NCI-H526 (cell line): ENCODE data around the gene ZBTB17.
"Not testable (repeated sequence)": the region's sequence is repeated elsewhere in the genome, so short reads cannot be mapped to it uniquely, and the experiment has no call there.

ENCODE experiments used
- DNase-seq, 2 experiments: peaks; one replicate each; lab custom pipeline; 2025; lab: John Stamatoyannopoulos, UW

The ZBTB17 gene

DNA sequence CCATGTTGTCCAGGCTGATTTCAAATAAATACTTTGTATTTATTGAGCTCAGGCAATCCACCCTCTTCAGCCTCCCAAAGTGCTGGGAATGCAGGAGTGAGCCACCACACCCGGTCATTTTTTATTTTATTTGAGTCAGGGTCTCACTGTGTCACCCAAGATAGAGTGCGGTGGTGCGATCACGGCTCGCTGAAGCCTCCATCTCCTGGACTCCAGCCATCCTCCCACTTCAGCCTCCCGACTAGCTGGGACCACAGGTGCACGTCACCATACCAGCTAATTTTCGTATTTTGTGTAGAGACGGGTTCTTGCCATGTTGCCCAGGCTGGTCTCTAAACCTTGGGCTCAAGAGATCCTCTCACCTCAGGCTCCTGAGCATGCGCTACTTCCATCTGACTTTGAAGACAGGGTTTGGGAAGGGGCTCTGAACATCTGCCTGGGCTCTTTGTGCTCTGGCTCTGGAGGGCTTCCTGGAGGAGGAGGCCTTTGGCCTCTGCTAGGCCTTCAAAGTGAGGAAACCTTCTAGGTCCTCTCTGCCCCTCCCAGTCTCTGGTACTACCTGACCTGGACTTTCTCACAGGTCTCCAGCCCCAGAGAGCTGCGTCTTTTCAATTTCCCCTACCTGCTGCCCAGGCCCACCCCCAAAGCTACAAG is 36.2 kb upstream of the ZBTB17 start:
- DNase-seq, result no peak

DNA sequence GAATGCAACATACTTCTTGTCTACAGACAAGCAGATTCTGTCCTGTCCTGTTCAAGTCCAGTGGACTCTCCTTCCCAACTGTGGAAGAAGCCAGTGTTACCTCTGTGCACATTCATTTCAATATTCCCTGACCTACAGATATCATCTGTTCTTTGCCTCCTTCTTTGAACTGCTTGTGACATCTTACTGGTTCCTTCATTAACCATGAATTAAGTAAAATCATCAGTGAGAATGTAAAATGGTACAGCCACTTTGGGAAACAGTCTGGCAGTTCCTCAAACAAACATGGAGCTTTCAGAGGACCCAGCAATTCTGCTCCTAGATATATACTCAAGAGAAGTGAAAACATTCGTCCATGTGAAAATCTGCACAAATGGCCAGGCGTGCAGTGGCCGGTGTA is 34.9 kb upstream of the ZBTB17 start:
- no peak for DNase-seq

DNA sequence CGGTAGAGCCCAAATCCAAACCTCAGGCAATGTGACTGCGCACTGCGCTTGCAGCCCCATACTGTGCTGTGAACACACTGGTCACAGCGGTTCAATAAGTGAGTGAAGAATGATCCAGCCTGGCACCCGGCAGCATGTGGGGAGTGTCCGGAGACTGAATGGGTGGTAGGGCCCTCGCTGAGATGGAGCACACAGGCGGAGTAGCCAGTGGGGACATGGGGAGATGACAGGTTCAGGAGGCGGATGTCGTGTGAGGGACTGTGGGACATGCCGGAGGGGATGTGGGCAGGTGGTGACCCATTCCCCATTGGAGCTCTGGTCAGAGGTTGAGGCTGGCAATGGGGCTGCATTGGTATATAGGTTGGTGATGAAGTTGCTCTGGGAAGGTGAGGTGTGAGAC is 33.8 kb upstream of the ZBTB17 start:
- no peak for DNase-seq

DNA sequence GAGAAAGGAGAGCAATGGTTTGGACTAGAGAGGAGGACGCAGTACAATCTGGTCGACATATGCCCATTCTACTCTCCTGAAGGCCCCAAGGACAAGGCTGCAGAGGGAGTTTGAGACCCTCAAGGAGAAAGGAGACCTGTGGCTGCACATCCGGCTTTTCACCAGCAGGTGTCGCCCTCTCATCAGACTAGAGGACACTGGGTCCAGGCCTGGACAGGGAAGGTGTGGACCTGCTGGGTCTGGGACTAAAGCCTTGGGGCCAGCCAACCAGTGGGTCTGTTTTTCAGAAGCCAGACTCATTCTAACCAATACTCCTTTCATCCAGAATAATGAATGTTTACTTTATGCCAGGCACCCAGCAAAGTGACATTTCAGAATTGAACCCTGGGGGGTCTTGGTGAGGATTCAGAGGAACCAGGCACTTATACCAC is 33.1 kb upstream of the ZBTB17 start:
- peak; percentile 29 to 84 for DNase-seq

DNA sequence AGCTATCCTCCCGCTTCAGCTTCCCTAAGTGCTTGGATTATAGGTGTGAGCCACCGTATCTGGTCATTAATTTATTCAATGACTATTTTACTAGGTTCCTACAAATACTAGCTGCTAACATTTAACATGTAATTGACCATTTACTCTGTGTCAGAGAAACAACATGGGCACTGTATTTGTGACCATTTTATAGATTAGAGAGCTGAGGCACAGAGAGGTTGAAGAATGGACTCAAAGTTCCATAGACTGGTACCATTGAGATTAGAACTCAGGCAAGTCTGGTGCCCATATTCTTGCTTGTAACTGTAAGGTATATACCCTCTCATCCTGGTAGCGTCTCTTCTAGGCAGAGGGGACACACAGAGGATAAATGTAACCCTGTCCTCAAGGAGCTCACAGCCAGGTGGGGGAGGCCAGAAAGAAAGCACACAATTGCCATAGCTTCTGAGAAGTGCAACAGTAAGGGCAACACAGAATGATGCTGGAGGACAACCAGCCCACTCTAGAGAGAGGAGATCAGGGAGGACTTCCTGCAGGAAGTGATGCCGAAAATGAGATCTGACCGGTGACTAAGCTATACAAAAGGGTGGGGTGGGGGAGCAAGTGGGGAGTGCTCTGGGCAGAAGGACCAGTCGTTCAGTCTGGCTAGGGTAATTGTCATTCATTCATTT is 31.9 kb upstream of the ZBTB17 start:
- no peak for DNase-seq

DNA sequence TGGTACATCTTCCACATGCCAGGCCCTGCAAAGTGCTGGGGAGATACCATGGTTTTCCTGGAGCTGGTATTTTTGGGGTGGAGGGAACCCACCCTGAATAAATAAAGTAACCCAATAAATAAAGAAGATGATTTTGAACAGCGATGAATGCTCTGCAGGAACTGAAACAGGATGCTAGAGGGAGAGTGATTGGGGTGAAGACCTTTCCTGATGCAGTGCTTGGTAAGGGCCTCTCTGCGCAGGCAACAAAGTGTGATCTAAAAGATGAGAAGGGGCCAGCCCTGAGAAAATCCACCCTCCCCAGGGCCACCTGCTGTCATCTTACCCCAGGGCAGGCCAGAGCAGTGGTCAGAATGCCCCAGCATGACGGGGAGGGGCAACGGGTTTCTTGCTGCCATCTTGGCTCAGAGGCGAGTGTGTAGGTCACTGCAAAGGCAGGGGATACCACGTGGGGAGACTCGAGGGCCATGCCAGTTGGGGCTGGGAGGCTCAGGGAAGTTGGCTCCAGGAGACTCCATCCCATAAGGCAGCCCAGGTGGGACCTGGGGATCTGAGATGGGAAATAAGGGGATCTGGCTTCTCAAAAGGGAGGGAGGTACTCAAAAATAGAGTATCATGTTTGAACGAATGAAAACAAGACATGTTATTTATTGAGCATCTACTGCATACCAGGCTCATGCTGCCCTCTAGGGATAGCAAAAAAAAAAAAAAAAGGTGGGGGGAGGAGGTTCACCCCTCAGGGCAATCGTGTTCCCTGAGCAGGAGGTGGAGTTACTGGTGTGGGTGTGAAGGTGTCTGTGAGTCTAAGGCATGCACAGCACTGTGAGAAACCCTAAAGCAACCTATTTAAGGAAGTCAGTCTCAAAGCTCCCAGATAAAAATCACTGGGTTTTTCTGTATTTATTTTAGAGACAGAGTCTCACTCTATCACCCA is 30.9 kb upstream of the ZBTB17 start:
- DNase-seq, result no peak

DNA sequence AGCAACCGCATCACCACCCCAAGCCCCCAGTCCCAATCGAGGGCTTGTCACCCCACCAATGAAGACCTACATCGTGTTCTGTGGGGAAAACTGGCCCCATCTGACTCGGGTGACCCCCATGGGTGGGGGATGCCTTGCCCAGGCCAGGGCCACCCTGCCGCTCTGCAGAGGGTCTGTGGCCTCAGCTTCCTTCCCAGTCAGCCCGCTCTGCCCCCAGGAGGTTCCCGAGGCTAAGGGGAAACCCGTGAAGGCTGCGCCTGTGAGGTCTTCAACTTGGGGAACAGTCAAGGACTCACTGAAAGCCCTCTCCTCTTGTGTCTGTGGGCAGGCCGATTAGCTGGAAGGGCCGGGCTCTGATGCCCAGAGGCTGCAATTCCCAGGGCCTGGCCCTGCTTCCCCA is 30.1 kb upstream of the ZBTB17 start:
- no peak for DNase-seq

DNA sequence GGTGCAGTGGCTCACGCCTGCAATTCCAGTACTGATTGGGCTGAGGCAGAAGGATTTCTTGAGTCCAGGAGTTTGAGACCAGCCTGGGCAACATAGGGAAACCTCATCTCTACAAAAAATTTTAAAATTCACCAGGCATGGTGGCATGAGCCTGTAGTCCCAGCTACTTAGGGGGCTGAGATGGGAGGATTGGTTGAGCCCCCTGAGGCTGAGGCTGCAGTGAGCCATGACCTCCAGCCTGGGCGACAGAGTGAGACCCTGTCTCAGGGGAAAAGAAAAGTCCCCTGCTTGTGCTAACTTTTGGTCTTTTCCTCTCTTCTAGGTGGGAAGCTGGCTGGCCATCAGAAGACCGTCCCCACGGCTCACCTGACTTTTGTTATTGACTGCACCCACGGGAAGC is 29.7 kb upstream of the ZBTB17 start:
- DNase-seq, result no peak

DNA sequence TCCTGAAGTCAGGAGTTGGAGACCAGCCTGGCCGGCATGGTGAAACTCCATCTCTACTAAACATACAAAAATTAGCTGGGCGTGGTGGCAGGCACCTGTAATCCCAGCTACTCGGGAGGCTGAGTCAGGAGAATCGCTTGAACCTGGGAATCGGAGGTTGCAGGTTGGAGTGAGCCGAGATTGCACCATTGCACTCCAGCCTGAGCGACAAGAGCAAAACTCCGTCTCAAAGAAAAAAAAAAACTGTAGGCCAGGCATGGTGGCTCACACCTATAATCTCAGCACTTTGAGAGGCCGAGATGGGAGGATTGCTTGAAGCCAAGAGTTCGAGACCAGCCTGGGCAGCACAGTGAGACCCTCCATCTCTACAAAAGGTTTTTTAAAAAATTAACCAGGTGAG is 25.4 kb upstream of the ZBTB17 start:
- not testable (repeated sequence) for DNase-seq

DNA sequence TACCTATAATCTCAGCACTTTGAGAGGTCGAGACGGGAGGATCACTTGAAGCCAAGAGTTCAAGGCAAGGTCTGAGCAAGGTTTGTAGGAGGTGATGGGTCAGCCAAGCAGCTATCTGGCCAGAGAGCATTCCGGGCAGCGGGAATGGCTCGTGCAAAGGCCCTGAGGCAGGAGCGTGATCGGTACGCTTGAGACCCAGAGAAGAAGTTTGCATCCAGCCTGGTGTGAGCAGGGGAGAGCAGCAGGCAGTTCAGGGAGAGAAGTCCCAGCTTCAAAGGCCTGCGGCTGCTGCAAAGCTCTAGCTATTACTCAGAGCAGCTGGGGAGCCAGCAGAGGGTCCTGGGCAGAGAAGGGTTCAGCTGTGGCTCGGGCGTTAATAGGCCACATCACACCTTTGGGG is 23.0 kb upstream of the ZBTB17 start:
- DNase-seq, result no peak

DNA sequence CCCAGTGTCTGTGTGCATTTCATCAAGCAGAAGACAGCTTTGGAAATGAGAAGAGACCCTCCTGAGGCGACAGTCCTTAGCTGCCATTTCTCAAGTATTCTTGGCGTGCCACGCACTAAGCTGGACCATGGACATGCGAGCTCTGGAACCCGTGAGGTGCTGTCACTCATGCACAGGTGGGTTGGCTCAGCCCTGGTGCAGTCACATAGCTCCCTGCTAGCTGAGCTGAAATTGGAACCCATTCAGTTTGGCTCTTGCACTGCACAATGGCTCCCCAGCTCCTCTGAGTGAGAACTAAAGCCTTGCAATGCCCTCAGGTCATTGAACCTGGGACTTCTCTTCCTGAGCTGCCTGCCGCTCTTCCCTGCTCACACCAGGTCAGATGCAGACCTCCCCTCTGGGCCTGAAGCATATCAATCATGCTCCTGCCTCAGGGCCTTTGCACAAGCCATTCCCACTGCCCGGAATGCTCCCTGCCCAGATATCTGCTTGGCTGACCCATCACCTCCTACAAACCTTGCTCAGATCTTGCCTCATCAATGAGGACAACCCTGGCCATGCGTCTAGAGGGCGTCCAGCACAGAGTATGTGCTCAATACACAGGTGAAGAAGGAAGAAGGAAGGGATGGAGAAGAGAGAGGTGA is 21.9 kb upstream of the ZBTB17 start:
- DNase-seq, result no peak

DNA sequence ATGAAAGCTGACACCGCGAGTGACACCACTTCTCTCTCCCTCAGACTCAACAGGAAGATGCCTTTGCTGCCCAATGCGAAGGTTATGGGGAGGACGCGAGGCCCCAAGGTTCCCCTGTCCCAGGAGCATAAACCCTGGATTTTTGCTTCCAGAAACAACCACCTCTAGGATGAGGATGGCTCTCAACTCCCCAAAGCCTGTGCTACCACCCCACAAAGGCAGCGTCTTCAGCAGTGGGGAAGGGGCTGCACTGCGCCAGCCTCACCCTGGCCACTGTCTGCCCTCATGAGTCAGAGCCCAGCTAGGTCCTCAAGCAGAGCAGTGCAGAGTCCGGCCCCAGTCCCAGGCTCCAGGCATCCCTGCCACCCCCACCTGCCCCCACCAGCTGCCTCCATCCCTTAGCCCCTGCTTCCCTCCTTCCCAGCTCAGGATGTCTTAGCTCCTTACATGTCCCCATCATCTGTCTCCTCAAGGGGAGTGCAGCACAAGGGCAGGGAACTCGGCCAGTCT is 21.2 kb upstream of the ZBTB17 start:
- no peak for DNase-seq

DNA sequence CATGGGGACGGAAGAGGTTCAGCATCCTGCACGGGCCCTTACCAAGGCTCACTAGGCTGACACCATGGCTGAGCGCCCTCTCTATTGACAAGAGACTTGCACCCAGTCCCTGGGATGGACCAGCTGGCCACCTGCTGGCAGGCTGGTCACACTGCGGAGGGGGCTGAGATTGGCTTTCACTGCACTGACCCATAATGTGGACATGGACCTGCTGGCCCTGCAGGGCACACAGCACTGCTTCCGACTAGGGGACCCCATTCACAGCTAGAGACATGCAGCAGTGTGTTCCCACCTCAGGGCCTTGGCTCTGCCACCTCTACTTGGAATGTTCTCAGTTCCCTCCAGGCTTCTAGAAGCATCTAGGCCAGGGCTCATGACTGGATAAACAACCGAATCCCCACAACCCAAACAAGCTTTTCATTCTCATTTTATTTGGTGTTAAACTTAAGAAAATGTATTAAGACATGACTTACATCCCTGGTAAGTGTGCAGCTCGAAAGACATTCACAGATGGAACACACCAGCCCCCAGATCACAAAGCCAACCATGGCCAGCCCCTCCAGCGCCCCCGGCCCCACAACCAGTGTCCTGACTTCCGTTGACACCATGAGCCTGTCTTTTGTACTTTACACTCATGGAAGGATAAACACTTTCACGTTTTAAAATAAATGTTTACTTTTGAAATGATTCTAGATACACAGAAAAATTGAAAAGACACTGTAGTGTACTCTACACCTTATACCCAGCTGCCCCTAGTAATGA is 18.9 kb upstream of the ZBTB17 start:
- peak in 1 of 2 experiments; percentile 49 for DNase-seq

DNA sequence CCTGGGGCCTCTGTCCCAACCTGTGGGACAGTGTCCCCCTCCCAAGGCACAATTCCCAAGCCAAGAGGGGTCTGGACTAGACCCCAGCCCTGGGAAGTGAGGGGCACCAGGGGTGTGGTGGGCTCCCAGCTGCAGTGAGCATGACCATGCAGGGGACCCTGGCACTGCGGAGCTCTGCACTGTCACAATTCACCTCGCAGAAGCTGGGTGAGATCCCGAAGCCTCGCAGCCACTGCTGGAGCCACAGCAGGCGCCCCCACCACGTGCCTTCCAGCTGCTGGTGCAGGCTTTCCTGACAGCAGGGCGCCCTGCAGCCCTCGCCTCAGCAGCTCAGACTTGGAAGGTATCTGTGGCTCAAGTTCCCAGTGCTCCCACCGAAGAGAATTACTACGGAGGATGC is 18.2 kb upstream of the ZBTB17 start:
- DNase-seq, result no peak

DNA sequence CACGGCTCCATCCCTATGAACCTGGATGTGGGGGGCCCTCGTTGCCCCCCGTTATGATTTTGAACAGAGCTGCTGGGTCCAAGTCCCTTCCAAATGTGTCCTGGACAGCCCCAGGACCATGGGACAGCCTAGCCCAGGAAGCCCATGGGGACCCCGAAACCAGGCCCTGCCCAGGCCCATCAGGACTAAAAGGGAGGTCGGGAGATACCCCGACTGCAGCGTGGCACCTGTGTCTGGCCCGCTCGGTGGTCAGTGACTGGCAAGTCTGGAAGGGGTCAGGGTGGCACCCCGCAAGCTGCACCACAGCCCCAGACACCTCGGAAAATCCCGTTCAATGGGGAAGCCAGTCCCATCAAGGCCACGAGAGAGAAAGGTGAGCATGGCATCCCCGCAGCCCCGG is 17.8 kb upstream of the ZBTB17 start:
- DNase-seq, result no peak

DNA sequence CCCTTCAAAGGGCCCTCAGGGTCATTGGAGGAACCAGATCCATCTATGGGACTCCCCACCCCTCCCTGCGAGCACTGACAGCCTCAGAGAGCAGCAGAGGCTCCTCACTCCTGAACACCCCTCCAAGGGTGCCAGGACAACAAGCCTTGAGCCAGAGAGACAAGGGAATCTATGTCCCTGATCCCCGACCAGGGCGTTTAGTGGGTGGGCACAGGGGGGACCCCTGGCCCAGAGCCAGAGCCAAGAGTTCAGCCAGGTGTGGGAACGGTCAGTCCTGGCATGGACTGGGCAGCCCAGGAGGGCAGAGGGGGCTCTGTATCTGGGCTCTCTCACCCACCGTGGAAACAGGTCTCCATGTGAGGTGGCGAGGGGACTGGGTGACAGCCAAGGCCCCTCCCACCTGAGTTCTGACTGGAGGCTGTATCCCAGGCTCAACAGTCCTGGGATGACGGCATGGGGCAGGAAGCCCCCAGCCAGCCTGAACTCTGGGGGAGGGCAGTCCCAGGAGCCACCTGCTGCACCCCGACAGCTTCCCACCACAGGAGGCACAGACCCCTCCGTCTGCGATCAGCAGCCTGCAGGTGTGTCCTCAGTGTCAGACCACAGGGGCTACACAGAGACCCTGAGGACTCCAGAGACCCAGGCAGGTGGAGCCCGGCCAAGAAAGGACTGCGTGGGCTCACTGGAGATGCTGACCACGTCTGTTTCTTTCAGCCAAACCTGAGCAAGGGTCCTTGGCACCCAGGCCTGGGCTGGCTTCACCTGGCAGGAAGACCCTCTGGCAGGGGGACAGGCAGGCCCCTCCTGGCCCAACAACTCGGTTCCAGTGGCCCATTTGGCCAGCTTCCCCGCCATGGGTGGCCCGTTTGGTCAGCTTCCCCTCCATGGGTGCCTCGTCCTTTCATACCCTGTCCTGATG is 16.9 kb upstream of the ZBTB17 start:
- DNase-seq, result no peak

DNA sequence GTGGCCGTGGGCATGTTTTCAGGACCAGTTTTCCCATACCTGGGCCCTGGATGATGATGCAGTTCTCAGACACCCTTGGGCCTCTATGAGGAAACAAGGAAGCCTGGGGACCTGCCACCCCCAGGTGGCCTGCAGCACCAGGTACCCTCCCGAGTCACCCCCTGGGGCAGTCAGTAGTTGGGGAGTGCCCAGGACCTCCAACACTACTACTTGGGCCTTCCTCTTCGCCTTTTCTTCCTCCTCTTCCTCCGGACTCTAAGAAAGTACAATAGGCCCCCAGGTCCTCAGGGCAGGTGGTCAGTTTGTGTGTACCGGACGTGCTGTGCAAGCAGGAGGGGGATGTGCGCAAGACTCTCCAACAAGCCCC is 16.3 kb upstream of the ZBTB17 start:
- no peak for DNase-seq

DNA sequence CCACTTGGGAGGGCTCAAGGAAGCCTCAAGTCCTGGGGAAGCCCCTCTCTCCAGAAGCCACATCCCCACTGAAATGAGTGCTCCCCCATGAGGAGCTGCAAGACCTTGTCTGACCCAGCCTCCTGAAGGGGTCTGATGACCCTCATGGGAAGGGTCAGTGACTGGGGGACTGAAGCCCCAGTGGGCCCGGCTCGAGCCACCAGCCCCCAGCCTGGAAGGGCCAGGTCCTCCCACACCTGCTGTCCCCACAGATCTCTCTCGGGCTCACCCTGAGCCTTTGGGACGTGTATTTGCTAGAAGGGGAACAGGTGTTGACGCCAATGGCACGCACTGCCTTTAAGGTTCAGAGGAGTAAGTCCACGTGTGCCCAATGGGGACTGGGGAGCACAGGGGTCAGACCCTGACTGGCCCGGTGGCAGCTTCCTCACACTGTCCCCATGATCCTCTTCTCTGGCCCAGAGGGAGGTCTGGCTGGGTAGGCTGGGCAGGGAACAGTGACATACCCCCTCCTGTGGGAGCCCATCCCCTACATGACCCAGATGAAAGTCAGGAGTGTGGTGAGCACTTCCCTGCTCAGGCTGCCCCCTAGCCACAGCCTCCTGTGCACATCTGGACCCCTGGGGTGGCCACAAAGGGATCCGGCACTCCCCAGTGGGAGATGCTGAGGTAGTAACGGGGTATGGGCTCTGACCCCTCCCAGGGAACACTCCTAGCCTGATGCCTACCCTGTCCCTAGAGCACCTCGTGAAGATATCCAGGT is 15.7 kb upstream of the ZBTB17 start:
- no peak for DNase-seq

DNA sequence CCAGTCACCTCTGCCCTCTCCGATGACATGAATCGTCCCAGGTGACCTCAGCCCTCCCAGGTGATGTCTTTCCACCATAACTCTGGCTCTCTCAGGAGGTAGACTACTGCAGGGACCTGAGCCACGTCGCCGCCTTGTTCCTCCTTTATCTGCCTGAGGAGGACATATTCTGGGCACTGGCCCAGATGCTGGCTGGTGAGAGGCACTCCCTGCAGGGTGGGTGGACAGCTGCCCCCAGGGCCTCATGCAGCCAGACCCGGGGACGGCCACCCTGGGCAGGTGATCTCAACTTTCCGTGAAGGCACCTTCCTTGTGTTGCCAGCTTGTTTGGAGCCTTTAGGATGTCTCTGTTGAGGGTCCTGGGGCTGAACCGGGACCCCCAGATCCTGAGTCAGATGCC is 13.9 kb upstream of the ZBTB17 start:
- no peak for DNase-seq
